ENCODE data around the gene XAGE1A.
"Not testable (repeated sequence)": the region's sequence is repeated elsewhere in the genome, so short reads cannot be mapped to it uniquely, and the experiment has no call there.

The XAGE1A gene, protein sequence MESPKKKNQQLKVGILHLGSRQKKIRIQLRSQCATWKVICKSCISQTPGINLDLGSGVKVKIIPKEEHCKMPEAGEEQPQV

DNA sequence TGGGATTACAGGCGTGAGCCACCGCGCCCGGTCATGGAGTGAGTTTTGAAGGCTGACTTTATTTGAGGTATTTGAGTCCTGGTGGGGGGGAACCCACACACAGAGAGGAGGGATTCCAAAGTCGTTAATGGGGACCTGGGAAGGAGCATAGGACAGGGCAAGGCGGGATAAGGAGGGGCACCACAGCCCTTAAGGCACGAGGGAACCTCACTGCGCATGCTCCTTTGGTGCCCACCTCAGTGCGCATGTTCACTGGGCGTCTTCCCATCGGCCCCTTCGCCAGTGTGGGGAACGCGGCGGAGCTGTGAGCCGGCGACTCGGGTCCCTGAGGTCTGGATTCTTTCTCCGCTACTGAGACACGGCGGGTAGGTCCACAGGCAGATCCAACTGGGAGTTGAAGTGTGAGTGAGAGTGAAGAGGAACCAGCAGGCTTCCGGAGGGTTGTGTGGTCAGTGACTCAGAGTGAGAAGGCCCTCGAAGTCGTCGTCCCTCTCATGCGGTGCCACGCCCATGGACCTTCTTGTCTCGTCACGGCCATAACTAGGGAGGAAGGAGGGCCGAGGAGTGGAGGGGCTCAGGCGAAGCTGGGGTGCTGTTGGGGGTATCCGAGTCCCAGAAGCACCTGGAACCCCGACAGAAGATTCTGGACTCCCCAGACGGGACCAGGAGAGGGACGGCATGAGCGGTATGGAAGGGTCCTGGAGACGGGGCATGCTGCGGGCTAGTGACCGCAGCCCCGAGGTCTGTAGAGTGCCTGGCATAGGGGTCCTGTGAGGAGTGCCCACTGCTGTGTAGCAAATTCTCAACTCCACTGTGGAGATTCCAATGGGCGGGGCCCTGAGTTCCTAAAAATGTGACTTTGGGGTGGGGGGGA is at the start of gene XAGE1A:
TSS of gene XAGE1A (plus strand) at position 264 of the 874 bp plus-strand sequence. CDS start 1,554 bp downstream, outside the sequence.
- not testable (repeated sequence) for DNase-seq (ENCODE audit: low spot score)

DNA sequence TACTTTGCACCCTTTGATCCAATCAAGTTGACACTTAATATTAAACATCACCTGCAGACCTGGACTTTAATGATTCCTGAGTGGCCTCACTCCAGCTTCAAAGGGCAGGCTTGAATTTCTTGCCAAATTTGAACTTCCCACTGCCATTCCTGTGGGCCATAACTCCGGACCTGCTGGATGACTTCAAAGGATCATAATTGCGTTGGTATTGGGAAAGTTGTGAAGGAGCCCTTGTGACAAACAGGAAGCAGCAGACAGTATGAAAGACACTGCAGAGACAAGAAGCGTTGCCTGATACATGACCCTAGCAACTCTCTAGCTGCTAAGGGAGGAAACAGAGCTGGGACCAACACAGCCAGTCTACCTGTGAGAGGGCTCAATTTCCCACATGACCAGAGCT is 43.6 kb upstream of the XAGE1A start:
- DNase-seq (ENCODE audit: low spot score): not testable (repeated sequence)

DNA sequence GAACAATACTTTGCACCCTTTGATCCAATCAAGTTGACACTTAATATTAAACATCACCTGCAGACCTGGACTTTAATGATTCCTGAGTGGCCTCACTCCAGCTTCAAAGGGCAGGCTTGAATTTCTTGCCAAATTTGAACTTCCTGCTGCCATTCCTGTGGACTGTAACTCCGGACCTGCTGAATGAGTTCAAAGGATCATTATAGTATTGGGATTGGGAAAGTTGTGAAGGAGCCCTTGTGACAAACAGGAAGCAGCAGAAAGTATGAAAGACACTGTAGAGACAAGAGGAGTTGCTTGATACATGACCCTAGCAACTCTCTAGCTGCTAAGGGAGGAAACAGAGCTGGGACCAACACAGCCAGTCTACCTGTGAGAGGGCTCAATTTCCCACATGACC is 24.3 kb upstream of the XAGE1A start:
- not testable (repeated sequence) for DNase-seq (ENCODE audit: low spot score)

DNA sequence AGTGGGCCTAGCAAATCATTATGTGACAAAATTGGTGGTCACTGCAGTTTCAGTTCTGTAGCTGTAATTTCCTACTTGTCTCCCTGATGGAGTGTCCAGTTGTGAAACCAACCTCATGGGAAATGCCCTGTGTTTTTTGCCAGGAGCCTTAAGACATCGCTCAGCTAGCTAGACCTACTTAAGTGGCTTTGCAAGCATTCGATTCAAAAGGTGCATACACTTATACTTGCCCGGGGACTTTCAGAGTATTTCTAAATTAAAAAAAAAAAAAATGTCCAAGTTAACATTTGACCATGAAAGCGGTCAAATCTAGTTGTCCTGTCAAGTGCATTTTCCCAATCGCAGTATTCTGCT is 788 bp downstream of the XAGE1A start:
- not testable (repeated sequence) for DNase-seq (ENCODE audit: low spot score)

DNA sequence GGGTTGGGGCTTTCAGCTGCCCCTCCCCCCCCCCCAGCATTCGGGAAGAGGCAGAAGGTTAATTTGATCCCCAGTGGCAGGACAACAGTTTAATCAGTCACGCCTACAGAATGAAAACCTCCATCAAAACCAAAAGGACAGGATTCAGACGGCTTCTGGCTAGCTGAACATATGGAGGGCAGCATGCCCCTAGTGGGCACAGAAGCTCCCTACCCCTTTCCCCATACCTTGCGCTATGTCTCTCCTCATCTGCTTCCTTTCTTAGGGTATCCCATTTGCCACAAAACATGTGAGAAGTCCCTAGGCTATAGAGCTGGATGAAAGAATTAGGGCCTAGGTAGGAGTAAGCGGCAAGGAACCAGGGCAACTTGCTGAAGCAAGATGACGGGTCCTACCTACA is 5.8 kb downstream of the XAGE1A start:
- DNase-seq (ENCODE audit: low spot score): not testable (repeated sequence)

DNA sequence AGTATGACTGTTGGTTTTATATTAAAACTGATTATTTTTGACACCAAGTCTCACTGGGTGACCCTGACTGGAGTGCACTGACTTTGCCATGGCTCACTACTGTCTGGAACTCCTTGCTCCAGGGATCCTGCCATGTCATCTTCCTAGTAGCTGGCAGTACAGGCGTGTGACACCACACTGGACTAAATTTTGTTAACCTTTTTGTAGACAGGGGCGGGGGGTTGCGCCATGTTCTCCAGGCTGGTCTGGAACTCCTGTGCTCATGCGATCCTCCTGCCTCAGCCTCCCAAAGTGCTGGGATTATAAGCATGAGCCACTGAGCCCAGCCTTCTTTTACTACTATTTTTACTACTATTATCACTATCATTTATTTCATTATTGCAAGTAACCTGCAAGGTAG is 8.9 kb downstream of the XAGE1A start:
- DNase-seq (ENCODE audit: low spot score): no peak

DNA sequence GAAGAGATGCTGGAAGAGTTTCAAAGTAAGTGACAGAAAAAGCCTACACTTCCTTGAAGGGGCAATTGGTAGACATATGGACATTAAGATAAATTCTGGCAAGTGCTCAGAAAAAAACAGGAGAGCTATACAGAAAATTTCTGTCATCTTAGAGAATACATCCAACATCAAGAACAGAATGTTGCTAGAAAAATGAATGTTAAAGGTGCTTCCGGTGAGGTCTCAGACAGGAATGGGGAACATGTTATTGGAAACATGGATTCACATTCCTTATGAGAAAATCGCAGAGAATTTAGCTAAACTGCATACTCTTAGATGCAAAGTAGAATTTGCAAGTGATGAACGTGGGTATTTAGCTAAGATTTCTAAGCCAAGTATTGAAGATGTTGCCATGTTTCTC is 11.7 kb downstream of the XAGE1A start:
- no peak for DNase-seq (ENCODE audit: low spot score)

DNA sequence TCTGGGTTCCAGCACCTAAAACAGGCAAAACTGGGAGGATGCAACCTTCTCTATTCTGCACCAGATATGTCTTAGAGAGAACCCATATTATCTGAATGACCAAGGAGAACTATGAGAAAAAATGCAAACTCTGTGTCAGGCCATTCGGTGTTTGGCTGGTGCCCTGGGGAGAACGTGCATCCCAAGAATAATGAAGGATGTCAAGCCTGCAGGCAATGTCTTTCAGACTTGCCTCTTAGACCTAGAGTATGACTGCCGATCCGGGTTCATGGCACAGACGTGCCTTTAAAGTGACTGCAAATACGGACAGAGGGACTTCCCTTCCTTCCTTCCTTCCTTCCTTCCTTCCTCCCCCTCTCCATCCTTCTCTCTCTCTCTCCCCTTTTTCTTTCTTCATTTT is 14.3 kb downstream of the XAGE1A start:
- DNase-seq (ENCODE audit: low spot score): no peak

DNA sequence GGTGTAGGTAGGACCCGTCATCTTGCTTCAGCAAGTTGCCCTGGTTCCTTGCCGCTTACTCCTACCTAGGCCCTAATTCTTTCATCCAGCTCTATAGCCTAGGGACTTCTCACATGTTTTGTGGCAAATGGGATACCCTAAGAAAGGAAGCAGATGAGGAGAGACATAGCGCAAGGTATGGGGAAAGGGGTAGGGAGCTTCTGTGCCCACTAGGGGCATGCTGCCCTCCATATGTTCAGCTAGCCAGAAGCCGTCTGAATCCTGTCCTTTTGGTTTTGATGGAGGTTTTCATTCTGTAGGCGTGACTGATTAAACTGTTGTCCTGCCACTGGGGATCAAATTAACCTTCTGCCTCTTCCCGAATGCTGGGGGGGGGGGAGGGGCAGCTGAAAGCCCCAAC is 15.5 kb downstream of the XAGE1A start:
- DNase-seq (ENCODE audit: low spot score): not testable (repeated sequence)

DNA sequence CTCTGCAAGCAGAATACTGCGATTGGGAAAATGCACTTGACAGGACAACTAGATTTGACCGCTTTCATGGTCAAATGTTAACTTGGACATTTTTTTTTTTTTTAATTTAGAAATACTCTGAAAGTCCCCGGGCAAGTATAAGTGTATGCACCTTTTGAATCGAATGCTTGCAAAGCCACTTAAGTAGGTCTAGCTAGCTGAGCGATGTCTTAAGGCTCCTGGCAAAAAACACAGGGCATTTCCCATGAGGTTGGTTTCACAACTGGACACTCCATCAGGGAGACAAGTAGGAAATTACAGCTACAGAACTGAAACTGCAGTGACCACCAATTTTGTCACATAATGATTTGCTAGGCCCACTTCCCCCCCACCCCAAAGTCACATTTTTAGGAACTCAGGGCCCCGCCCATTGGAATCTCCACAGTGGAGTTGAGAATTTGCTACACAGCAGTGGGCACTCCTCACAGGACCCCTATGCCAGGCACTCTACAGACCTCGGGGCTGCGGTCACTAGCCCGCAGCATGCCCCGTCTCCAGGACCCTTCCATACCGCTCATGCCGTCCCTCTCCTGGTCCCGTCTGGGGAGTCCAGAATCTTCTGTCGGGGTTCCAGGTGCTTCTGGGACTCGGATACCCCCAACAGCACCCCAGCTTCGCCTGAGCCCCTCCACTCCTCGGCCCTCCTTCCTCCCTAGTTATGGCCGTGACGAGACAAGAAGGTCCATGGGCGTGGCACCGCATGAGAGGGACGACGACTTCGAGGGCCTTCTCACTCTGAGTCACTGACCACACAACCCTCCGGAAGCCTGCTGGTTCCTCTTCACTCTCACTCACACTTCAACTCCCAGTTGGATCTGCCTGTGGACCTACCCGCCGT is 20.7 kb downstream of the XAGE1A start:
- DNase-seq (ENCODE audit: low spot score): not testable (repeated sequence)

DNA sequence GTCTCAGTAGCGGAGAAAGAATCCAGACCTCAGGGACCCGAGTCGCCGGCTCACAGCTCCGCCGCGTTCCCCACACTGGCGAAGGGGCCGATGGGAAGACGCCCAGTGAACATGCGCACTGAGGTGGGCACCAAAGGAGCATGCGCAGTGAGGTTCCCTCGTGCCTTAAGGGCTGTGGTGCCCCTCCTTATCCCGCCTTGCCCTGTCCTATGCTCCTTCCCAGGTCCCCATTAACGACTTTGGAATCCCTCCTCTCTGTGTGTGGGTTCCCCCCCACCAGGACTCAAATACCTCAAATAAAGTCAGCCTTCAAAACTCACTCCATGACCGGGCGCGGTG is 21.3 kb downstream of the XAGE1A start, which contains the start of gene XAGE1B:
TSS of gene XAGE1B (minus strand) at position 77 of the 339 bp plus-strand sequence. CDS start 1,536 bp downstream, outside the sequence.
- not testable (repeated sequence) for DNase-seq (ENCODE audit: low spot score)

DNA sequence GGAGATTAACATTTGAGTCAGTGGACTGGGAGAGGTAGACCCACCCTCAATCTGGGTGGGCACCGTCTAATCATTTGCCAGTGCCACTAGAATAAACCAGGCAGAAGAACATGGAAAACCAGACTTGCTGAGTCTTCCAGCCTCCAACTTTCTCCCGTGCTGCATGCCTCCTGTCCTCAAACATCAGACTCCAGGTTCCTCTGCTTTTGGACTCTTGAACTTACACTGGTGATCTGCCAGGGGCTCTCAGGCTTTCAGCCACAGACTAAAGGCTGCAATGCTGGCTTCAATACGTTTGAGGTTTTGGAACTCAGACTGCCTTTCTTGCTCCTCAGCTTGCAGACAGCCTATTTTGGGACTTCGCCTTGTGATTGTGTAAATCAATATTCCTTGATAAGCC is 45.4 kb downstream of the XAGE1A start:
- not testable (repeated sequence) for DNase-seq (ENCODE audit: low spot score)

DNA sequence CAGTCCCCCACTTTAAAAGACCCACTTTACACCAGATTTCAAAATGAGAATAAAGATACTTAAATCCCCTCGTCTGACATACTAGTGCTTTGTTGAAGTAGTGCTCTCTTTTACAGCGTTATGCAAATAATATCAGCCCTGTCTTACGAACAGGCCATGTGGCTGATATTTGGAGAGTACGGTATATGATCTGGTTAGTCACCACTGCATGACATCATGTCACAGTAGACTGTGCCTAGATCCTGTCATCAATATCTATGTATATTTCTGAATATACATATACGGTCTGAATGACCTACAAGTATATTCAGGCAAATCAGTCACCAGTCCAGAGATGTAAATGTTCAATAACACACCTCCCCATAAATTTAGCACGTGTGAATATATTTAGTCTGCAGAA is 46.7 kb downstream of the XAGE1A start:
- DNase-seq (ENCODE audit: low spot score): no peak

DNA sequence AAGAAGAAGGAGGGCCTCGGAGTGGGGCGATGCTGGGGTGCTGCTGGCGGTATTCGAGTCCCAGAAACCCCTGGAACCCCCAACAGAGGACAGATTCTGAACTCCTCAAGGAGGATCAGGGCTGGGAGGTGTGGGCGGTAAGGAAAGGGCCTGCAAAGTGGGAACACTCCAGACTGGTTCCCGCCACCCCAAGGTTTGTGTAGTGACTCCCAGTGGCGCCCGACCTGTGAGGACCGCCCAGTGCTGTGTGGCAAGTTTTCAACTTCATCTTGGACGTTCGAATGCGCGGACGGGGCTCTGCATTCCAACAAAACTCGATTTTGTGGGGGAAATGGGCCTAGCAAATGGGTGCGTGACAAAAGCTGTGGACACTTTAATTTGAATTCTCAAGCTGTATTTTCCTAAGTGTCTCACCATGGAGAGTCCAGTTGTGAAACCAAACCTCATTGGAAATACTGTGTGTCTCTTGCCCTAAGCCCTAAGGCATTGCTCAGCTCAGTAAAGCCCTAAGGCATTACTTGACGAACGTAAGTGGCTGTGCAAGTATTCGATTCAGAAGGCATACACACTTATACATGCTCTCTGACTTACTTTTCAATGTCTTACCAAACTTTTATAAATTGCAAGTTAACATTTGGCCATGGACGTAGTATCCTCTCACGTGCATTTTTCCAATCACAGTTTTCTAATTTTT is 48.7 kb downstream of the XAGE1A start:
- no peak for DNase-seq (ENCODE audit: low spot score)

DNA sequence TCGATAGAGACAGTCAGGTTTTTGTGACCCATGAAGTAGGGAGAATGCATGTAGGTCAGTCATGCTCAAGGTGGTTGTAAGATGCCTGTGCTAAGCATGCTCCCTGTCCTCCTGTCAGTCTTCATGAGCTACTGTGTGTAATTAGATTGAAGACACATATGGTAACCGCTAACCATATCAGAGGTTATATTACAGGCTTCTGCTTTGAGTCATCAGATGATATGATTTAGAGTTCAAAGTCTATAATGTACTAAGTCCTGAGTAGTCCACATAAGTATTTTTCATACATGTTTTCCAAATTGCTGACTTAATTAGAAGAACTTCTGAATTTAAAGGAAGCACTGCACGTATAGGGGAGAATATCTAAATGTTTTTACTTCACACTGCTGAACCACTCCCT is 53.2 kb downstream of the XAGE1A start:
- DNase-seq (ENCODE audit: low spot score): not testable (repeated sequence)
